Endothelial cell of umbilical vein (primary cell): ENCODE measurements around the gene ZMAT5. TPM values are rescaled to one million over a fixed set of nuclear protein-coding genes. Genes with fewer than 3 reads are reported as not detected.

ENCODE experiments used
- BruUV-seq: library from RNA; stranded (reverse); fragments of 400-500 nt; replicated peaks from 2 replicates; lab custom pipeline; 2021; lab: Mats Ljungman, UMichigan
- CTCF ChIA-PET: fragments of 300-600, 350-600 bp; sonication (Branson Sonifier 250); formaldehyde crosslinking; loops from one replicate; lab custom pipeline; 2021; ENCODE audit warnings: antibody characterized with exemption, inconsistent platforms; lab: Charles Lee
- POLR2A ChIA-PET: fragments of 300-600, 350-600 bp; sonication (Branson Sonifier 250); formaldehyde crosslinking; loops from one replicate; lab custom pipeline; 2021; ENCODE audit warnings: antibody characterized with exemption, inconsistent platforms; lab: Charles Lee
- DNase-seq: peaks from one replicate; pipeline ENCODE4 v3.0.0-alpha.2; 2011; ENCODE audit warnings: low read depth, low spot score
- FAIRE-seq: peaks from 2 replicates; lab custom pipeline; 2011; peaks lifted over from hg19 to GRCh38; lab: Jason Lieb, UNC
- H2AFZ ChIP-seq: 2 replicates; pipeline ENCODE4 v1.6.0; 2012; ENCODE audit warnings: low read depth, low read length, control low read depth, inconsistent platforms
- H3K27ac ChIP-seq: 2 replicates; pipeline ENCODE4 v1.5.1; 2011; ENCODE audit warnings: low read depth, mild to moderate bottlenecking, control low read depth, low read length, moderate library complexity; ENCODE audit not compliant: insufficient read depth
- H3K27me3 ChIP-seq, 2 experiments: 2 replicates each; pipeline versions ENCODE4 v1.6.0 to v1.6.1; 2011; ENCODE audit warnings: low read length in 2 of 2, mixed read lengths in 1 of 2; ENCODE audit not compliant: control insufficient read depth in 2 of 2, insufficient read depth in 2 of 2
- H3K36me3 ChIP-seq, 2 experiments: 2 replicates in 1 of 2; 3 replicates in 1 of 2; pipeline ENCODE4 v1.5.1; 2011; ENCODE audit warnings: low read length in 2 of 2, mild to moderate bottlenecking in 1 of 2, moderate library complexity in 1 of 2; ENCODE audit not compliant: control insufficient read depth in 2 of 2, insufficient read depth in 2 of 2; ENCODE audit errors: extremely low read depth in 1 of 2
- H3K4me1 ChIP-seq: 3 replicates; pipeline ENCODE4 v1.5.1; 2011; ENCODE audit warnings: mild to moderate bottlenecking, low read length; ENCODE audit not compliant: control insufficient read depth, insufficient read depth; ENCODE audit errors: extremely low read depth
- H3K4me2 ChIP-seq: 2 replicates; pipeline ENCODE4 v1.6.1; 2011; ENCODE audit warnings: low read length, control low read depth, mixed read lengths; ENCODE audit not compliant: insufficient read depth
- H3K4me3 ChIP-seq, 3 experiments: fragments of 200-600 bp in 1 of 3; sonication (generic), shearing (Covaris generic) in 1 of 3; replicated peaks in 1 of 3; 2 replicates each; pipeline ENCODE4 v1.5.1; 2011 to 2016; ENCODE audit warnings: control low read depth in 3 of 3, low read length in 3 of 3, mild to moderate bottlenecking in 2 of 3, inconsistent platforms in 1 of 3, low read depth in 1 of 3, moderate library complexity in 1 of 3; ENCODE audit not compliant: insufficient read depth in 1 of 3
- H3K79me2 ChIP-seq: 2 replicates; pipeline ENCODE4 v1.6.0; 2012; ENCODE audit warnings: low read length, inconsistent platforms; ENCODE audit not compliant: control insufficient read depth, insufficient read depth
- H3K9ac ChIP-seq: replicated peaks from 2 replicates; pipeline ENCODE3; 2011; ENCODE audit warnings: low read length, control low read depth; ENCODE audit not compliant: insufficient read depth; ENCODE audit errors: extremely low read depth
- H3K9me1 ChIP-seq: replicated peaks from 3 replicates; pipeline ENCODE4 v1.6.0; 2011; ENCODE audit warnings: mild to moderate bottlenecking, low read length; ENCODE audit not compliant: control insufficient read depth, insufficient read depth; ENCODE audit errors: extremely low read depth
- H3K9me3 ChIP-seq: replicated peaks from 2 replicates; pipeline ENCODE4 v1.5.1; 2012; ENCODE audit warnings: low read length, inconsistent platforms; ENCODE audit not compliant: control insufficient read depth, insufficient read depth
- H4K20me1 ChIP-seq: replicated peaks from 2 replicates; pipeline ENCODE3; 2011; ENCODE audit warnings: mild to moderate bottlenecking, low read length; ENCODE audit not compliant: control insufficient read depth, insufficient read depth; ENCODE audit errors: extremely low read depth
- CTCF ChIP-seq, 2 donors: IDR thresholded peaks; 1 replicate in 1 of 2; 2 replicates in 1 of 2; pipeline ENCODE4 v1.5.1; 2011; ENCODE audit warnings: low read length in 2 of 2, mild to moderate bottlenecking in 2 of 2, moderate library complexity in 2 of 2, control low read depth in 1 of 2, inconsistent platforms in 1 of 2, low read depth in 1 of 2; ENCODE audit not compliant: insufficient read depth in 1 of 2; ENCODE audit errors: extremely low read depth in 1 of 2
- EZH2 ChIP-seq: IDR thresholded peaks from 2 replicates; pipeline ENCODE4 v1.6.1; 2012; ENCODE audit warnings: borderline replicate concordance, low read depth, mild to moderate bottlenecking, moderate library complexity, low read length, inconsistent platforms; ENCODE audit not compliant: severe bottlenecking
- FOS ChIP-seq: IDR thresholded peaks from 2 replicates; pipeline ENCODE4 v1.6.1; 2011; ENCODE audit warnings: mild to moderate bottlenecking, low read length, moderate library complexity, borderline replicate concordance; ENCODE audit not compliant: insufficient read depth
- GATA2 ChIP-seq: IDR thresholded peaks from 2 replicates; pipeline ENCODE4 v1.7.0; 2011; ENCODE audit warnings: low read depth, mild to moderate bottlenecking, moderate library complexity, mixed read lengths, low read length; ENCODE audit not compliant: insufficient read length, insufficient read depth
- JUN ChIP-seq: IDR thresholded peaks from 2 replicates; pipeline ENCODE4 v1.6.1; 2011; ENCODE audit warnings: borderline replicate concordance, low read depth; ENCODE audit not compliant: insufficient read length, insufficient read depth
- MAX ChIP-seq: IDR thresholded peaks from 2 replicates; pipeline ENCODE4 v1.6.1; 2011; ENCODE audit not compliant: insufficient read depth, insufficient read length
- MYC ChIP-seq: IDR thresholded peaks from one replicate; pipeline ENCODE4 v1.6.1; 2011; ENCODE audit warnings: mild to moderate bottlenecking, low read depth, low read length
- POLR2A ChIP-seq: IDR thresholded peaks from 2 replicates; pipeline ENCODE4 v1.6.1; 2012; ENCODE audit warnings: low read depth, mild to moderate bottlenecking, control low read depth, low read length
- POLR2AphosphoS5 ChIP-seq: IDR thresholded peaks from 2 replicates; pipeline ENCODE4 v1.6.1; 2012; ENCODE audit warnings: low read depth, mild to moderate bottlenecking, control low read depth, low read length, moderate library complexity; ENCODE audit not compliant: insufficient read depth
- dilution Hi-C: fragments of 300-500 bp; cut with MboI; formaldehyde crosslinking; loops from one replicate; pipeline ENCODE4 v1.15.0; 2019; ENCODE audit warnings: low sequenced_read_pairs; ENCODE audit not compliant: extremely low pct_ligation_motif_present
- intact Hi-C: fragments of 100-400 bp; cut with micrococcal nuclease; formaldehyde crosslinking; loops from one replicate; pipeline ENCODE4 v1.10.0; 2022
- polyA plus RNA-seq, 4 experiments: library from polyadenylated mRNA; depleted of rRNA in 3 of 4; stranded (reverse) in 3 of 4; unstranded in 1 of 4; fragments of >200 nt; gene quantifications; 2 replicates each; pipeline versions ENCODE4 v1.2.1 to v1.2.3, GENCODE V29; 2011 to 2012; ENCODE audit warnings: missing spikeins in 1 of 4
- total RNA-seq: library from RNA; stranded (reverse); gene quantifications from 2 replicates; pipeline ENCODE4 v1.2.3, GENCODE V29; 2021

ZMAT5 gene
- total and polyA plus RNA-seq, 2 donors (not counting 3 experiments of a cell fraction or from before 2014, with no cell fraction given), result 24.9 to 43.6 TPM

- DNase-seq (no peak), FAIRE-seq (no peak)
- H3K4me2 ChIP-seq, result no peak overlapping the region
- H3K4me1 ChIP-seq, result no peaks in the 10 kb centered on the region
- POLR2A ChIA-PET, result no interaction called here
- dilution Hi-C loops (no loop called here), intact Hi-C loops (loop anchor here (5.0 kb wide), 1 partner anchor 281 kb away; no protein-coding TSS in a partner anchor)
- H3K9me3 ChIP-seq, result no peaks in the 10 kb centered on the region
- no peaks in the 10 kb centered on the region for H3K79me2 ChIP-seq
- H3K27me3 ChIP-seq, result peaks cover 5% of the 10 kb centered on the region in 2 experiments
- no peak overlapping the region for H3K4me3 ChIP-seq
- H3K9me1 ChIP-seq, result no peaks in the 10 kb centered on the region
- no TSS peak for BruUV-seq
- H2AFZ ChIP-seq, result no peak overlapping the region
- TF ChIP-seq GATA2 (no peak), CTCF (IDR thresholded peaks at IDR 0.05; ENCODE audit: extremely low read depth in 1 of 2, insufficient read depth in 1 of 2, low read depth in 1 of 2, low read length in 2 of 2) (no peak), MYC (no peak), MAX (no peak), POLR2AphosphoS5 (no peak), FOS (no peak), EZH2 (no peak), JUN (no peak), POLR2A (no peak)
- no peak overlapping the region for H3K9ac ChIP-seq
- H3K36me3 ChIP-seq, result peaks cover 0 to 2% of the 10 kb centered on the region in 2 experiments
- H4K20me1 ChIP-seq, result no peaks in the 10 kb centered on the region
- H3K27ac ChIP-seq, result no peak overlapping the region
- CTCF ChIA-PET, result interaction anchor here (0.9 to 1.3 kb wide), 2 partner anchors 10 to 279 kb away, joined by 3 to 9 read pairs; no protein-coding TSS in a partner anchor
Measured at GRCh38 chr22:29726106-29726505, 40.7 kb downstream of the ZMAT5 start.
